Liver (tissue), 3 donors: Measurements from ENCODE around the gene PCNX4.

Experiments used
- RXRA ChIP-seq, 2 donors: IDR thresholded peaks; 2 replicates each; pipeline ENCODE4 v1.6.1; 2017 to 2018; ENCODE audit warnings: antibody characterized with exemption in 2 of 2, mild to moderate bottlenecking in 1 of 2
- TF ChIP-seq, protein P1 (sequence below): fragments of 150-350 bp; IDR thresholded peaks from 2 replicates; pipeline ENCODE4 v1.5.1; 2017; ENCODE audit warnings: improper control_type of control experiment, low read depth, low read length; ENCODE audit not compliant: missing input control
- donor health status: healthy.
- donor health status: healthy.

DNA sequence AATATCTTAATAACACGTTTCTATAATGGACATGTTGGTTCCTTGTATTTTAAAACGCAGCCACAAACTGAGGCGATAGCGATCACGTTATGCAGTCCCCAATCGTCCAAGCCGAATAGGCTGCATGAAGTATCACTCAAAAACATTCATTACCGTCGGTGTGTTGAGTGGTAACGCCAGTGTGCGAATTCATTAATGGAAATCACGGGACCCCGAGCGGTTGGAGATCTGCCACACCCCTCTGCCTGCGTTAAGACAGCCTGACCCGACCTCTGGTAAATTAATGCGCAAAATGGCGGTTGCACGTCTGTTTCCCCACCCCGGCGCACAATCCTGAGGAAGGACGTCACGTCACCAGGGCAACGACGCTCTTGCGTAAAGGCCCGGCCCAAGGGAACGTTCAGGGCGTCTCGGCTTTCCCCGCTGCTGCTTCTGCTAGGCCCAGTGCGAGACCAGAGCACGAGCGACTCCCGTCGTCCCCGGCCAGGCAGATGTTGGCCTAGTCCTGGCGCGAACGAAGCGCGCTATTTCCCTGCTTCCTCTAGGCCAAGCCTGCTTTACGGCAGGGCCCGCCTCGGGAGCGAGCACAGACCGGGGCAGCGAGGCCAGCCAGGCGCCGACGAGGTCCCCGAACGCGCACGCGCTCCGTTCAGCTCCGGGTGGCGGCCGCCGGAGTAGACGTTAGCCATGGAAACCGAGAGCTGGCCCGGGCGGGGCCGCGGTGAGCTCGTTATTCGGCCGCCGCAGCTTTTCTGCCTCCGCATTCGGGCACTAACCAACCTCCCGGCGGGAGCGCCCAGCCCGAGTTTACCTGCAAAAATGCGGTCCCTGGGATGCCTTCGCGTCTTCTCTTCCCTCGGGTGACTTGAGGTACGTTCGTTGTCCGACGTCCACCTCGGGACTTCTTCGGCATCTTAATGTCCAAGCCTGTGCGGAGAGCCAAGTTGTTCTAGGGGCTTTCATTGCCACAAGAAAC, at the start of gene PCNX4:
- TF ChIP-seq, protein P1, sequence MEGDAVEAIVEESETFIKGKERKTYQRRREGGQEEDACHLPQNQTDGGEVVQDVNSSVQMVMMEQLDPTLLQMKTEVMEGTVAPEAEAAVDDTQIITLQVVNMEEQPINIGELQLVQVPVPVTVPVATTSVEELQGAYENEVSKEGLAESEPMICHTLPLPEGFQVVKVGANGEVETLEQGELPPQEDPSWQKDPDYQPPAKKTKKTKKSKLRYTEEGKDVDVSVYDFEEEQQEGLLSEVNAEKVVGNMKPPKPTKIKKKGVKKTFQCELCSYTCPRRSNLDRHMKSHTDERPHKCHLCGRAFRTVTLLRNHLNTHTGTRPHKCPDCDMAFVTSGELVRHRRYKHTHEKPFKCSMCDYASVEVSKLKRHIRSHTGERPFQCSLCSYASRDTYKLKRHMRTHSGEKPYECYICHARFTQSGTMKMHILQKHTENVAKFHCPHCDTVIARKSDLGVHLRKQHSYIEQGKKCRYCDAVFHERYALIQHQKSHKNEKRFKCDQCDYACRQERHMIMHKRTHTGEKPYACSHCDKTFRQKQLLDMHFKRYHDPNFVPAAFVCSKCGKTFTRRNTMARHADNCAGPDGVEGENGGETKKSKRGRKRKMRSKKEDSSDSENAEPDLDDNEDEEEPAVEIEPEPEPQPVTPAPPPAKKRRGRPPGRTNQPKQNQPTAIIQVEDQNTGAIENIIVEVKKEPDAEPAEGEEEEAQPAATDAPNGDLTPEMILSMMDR: no peak
- TF ChIP-seq RXRA (IDR thresholded peaks at IDR 0.05): peak; percentile 58 to 82
